NCI-H748 treated with DMSO at 0.1 percent for 48 hours (cell line): ENCODE measurements around the gene LRP3.
"Not testable (repeated sequence)": the region's sequence is repeated elsewhere in the genome, so short reads cannot be mapped to it uniquely, and the experiment has no call there.

Experiments used
- DNase-seq: peaks from one replicate; lab custom pipeline; 2025; lab: John Stamatoyannopoulos, UW

Gene LRP3

GRCh38 chr19:33217881-33218280 is 23.8 kb downstream of the LRP3 start:
- DNase-seq = no peak

GRCh38 chr19:33219261-33219815 is 25.2 kb downstream of the LRP3 start:
- DNase-seq = no peak

- DNase-seq = no peak
Observed at GRCh38 chr19:33220115-33220514, 26.0 kb downstream of the LRP3 start.

- no peak for DNase-seq
Observed at GRCh38 chr19:33220735-33221134, 26.6 kb downstream of the LRP3 start.

- no peak for DNase-seq
Observed at GRCh38 chr19:33221638-33222037, 27.5 kb downstream of the LRP3 start.

- DNase-seq = not testable (repeated sequence)
Observed at GRCh38 chr19:33222255-33222654, 28.1 kb downstream of the LRP3 start.

GRCh38 chr19:33224694-33225457 is 30.7 kb downstream of the LRP3 start:
- DNase-seq = no peak

- no peak for DNase-seq
Observed at GRCh38 chr19:33225458-33225926, 31.4 kb downstream of the LRP3 start, which contains the start of gene SLC7A10. Gene SLC7A10 (minus strand): TSS chr19:33225850. CDS start chr19:33225703, 147 bp downstream.

GRCh38 chr19:33226550-33227241 is 32.6 kb downstream of the LRP3 start:
- DNase-seq = peak; percentile 41

- DNase-seq = no peak
Observed at GRCh38 chr19:33227242-33227650, 33.1 kb downstream of the LRP3 start.

GRCh38 chr19:33227870-33228599 is 33.9 kb downstream of the LRP3 start:
- DNase-seq = no peak

GRCh38 chr19:33229962-33230361 is 35.8 kb downstream of the LRP3 start:
- no peak for DNase-seq

- DNase-seq = no peak
Observed at GRCh38 chr19:33231511-33231910, 37.4 kb downstream of the LRP3 start.

GRCh38 chr19:33232656-33233055 is 38.5 kb downstream of the LRP3 start:
- DNase-seq = no peak

- no peak for DNase-seq
Observed at GRCh38 chr19:33233056-33233873, 39.1 kb downstream of the LRP3 start.

GRCh38 chr19:33234092-33234491 is 40.0 kb downstream of the LRP3 start:
- DNase-seq = no peak

GRCh38 chr19:33234736-33235135 is 40.6 kb downstream of the LRP3 start:
- no peak for DNase-seq

- peak; percentile 43 for DNase-seq
Observed at GRCh38 chr19:33235269-33235995, 41.3 kb downstream of the LRP3 start.

- DNase-seq = no peak
Observed at GRCh38 chr19:33235996-33236350, 41.8 kb downstream of the LRP3 start.

- DNase-seq = no peak
Observed at GRCh38 chr19:33236696-33237390, 42.7 kb downstream of the LRP3 start.
